ENCODE measurements around the gene OR5M3. TPM values are rescaled to one million over a fixed set of nuclear protein-coding genes. Genes with fewer than 3 reads are reported as not detected.

Gene OR5M3
- total RNA-seq (2014; rRNA removed; shearing (Covaris generic)) = not detected in 2 replicates

DNA sequence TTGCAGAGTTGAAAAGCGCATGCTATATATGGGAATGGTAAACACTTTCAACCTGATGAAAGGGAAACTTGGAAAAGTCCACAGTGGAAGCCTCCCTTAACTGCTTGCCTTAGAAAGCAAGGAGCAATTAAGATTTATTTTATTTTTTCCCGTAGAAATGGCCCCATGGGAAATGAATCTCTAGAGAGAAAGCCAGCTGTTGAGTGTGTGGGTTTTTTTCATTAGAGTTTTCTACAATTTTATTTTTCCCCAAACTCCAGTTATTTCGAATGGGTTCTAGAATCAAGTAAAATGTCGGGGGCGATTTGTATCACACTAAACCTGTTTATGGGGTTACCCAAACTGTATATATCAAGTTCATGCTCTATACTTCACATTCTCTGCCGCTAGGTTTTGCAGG is at the start of gene OR5M3:
Gene OR5M3 (minus strand): TSS at position 101 of the 400 bp plus-strand sequence. CDS start 2,855 bp downstream, outside the sequence.
- in situ Hi-C loops (cut with HindIII; ENCODE audit: low sequenced_read_pairs) = no loop called here
- DNase-seq (ENCODE audit: low spot score) = no peak

DNA sequence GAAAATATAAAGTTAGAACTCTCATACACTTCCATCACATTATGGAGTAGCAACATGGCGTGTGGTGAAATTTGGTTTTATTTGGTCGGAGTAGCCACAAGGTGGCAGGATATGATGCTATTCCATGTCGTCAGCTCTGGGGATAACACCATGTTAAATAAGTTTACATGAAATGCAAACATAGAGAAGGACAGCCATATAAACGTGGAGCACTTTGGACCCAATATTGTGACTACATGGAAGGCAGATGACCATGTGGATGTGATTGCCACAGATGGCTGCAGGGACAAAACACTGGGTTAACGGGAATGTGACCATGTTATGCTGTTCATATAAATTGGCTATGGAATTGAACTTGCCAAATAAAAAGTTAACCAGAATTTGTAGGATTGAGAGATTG is 48.9 kb upstream of the OR5M3 start:
- no peak for DNase-seq (ENCODE audit: low spot score)
- in situ Hi-C loops (cut with HindIII; ENCODE audit: low sequenced_read_pairs) = no loop called here

GRCh38 chr11:56513280-56513679 is 40.1 kb upstream of the OR5M3 start:
- no peak for DNase-seq (ENCODE audit: low spot score)
- in situ Hi-C loops (cut with HindIII; ENCODE audit: low sequenced_read_pairs) = no loop called here

DNA sequence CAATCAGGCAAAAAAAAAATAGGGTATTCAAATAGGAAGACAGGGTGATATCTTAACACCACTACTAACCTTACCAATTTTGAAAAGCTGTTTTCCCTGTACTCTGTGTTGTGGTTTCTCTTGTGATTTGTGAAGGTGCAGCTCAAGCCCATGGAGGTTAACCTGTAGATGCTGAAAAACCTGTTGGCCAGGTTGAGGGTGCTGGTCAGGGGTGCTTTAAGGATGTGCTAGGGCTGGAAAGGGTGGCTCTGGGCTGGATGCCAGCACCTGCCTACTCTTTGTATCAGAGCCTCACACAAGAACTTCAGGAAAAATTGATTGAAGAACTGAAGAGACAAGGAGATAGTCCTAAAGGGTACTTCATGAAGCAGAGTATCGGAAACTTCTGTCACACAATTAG is 36.3 kb upstream of the OR5M3 start:
- in situ Hi-C loops (cut with HindIII; ENCODE audit: low sequenced_read_pairs) = no loop called here
- no peak for DNase-seq (ENCODE audit: low spot score)

DNA sequence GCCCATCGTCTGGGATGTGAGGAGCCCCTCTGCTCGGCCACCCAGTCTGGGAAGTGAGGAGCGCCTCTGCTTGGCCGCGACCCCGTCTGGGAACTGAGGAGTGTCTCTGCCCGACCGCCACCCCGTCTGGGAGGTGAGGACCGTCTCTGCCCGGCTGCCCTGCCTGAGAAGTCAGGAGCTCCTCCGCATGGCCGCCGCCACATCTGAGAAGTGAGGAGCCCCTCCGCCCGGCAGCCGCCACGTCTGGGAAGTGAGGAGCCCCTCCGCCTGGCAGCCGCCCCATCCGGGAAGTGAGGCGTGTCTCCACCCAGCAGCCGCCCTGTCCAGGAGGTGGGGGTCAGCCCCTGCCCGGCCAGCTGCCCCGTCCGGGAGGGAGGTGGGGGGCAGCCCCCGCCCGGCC is 23.9 kb upstream of the OR5M3 start:
- in situ Hi-C loops (cut with HindIII; ENCODE audit: low sequenced_read_pairs) = no loop called here
- DNase-seq (ENCODE audit: low spot score) = no peak

DNA sequence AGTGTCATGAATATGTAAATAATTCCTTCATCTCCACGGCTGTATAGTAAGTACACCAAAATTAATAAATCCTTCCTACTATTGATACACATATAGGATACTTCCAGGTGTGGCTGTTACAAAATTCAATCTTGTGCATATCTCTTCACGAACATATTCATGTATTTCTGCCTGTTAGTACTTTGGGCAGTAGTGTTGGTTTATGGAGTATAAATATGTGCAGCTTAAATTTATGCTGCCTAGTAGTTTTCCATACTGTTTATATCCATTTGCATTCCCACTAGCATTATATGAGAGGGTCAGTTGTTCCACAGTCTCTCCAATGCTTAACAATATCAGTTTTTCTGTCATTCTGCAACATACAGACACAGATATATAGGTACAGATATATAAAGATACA is 22.0 kb upstream of the OR5M3 start:
- DNase-seq (ENCODE audit: low spot score) = no peak
- in situ Hi-C loops (cut with HindIII; ENCODE audit: low sequenced_read_pairs) = no loop called here

GRCh38 chr11:56491270-56491669 is 18.1 kb upstream of the OR5M3 start, which contains the start of gene OR5M8:
OR5M8 (minus strand) TSS chr11:56491370; CDS start chr11:56491370, 0 bp downstream.
- in situ Hi-C loops (cut with HindIII; ENCODE audit: low sequenced_read_pairs) = no loop called here
- no peak for DNase-seq (ENCODE audit: low spot score)

DNA sequence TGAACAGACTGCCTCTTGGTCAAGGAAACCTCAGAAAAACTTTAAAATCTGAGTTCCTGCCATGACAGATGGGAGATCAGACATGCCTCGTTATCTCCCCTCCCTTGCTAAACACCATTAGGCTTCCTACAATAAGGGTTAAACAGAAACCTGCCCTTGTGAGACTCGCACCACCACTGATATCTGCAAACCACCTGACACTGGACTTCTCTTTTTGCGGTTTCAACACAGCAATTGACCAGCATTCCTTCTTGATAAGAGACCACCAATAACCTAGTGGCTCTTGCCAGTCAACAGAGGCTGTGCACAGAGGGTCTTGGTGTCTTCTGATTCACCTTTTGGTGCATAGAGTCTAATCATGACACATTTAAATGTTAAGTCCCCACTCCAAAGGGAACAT is 13.6 kb upstream of the OR5M3 start:
- in situ Hi-C loops (cut with HindIII; ENCODE audit: low sequenced_read_pairs) = no loop called here
- DNase-seq (ENCODE audit: low spot score) = no peak

- no peak for DNase-seq (ENCODE audit: low spot score)
- in situ Hi-C loops (cut with HindIII; ENCODE audit: low sequenced_read_pairs) = no loop called here
Observed at GRCh38 chr11:56474729-56475235, 1.6 kb upstream of the OR5M3 start.

DNA sequence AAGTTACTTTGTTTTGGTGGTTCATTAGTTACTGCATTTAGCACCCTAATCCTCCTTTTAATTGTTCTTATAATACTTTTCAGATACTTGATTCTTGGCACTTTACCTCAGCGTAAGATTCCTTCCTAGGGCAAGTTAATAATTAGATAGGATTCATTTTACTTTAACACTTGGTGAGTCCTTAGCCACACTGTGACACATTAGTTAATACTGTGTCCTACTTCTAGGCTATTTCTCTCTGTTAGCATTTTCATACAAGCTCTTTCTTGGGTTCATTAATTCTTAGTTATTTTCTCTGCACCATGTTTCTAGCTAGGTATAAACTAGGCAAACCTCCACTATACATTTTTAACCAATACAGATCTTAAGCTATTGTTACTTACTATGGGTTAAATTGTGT is 16.1 kb downstream of the OR5M3 start:
- in situ Hi-C loops (cut with HindIII; ENCODE audit: low sequenced_read_pairs) = no loop called here
- DNase-seq (ENCODE audit: low spot score) = no peak

- no peak for DNase-seq (ENCODE audit: low spot score)
- in situ Hi-C loops (cut with HindIII; ENCODE audit: low sequenced_read_pairs) = no loop called here
Observed at GRCh38 chr11:56453521-56453920, 19.6 kb downstream of the OR5M3 start.

Other genes with a start within 250 kb of the OR5M3 start
- not detected in 2 replicates for gene OR5T2, start 239.1 kb downstream of the OR5M3 start, total RNA-seq (2014; rRNA removed; shearing (Covaris generic))
- gene OR5T3, start 221.1 kb downstream of the OR5M3 start, total RNA-seq (2014; rRNA removed; shearing (Covaris generic)) = not detected in 2 replicates
- gene OR5T1, start 199.2 kb downstream of the OR5M3 start, total RNA-seq (2014; rRNA removed; shearing (Covaris generic)) = not detected in 2 replicates
- not detected in 2 replicates for gene OR8H1, start 181.1 kb downstream of the OR5M3 start, total RNA-seq (2014; rRNA removed; shearing (Covaris generic))
- not detected in 2 replicates for gene OR8K3, start 158.2 kb downstream of the OR5M3 start, total RNA-seq (2014; rRNA removed; shearing (Covaris generic))
- gene OR8K1, start 127.3 kb downstream of the OR5M3 start, total RNA-seq (2014; rRNA removed; shearing (Covaris generic)) = not detected in 2 replicates
- gene OR8J1, start 119.1 kb downstream of the OR5M3 start, total RNA-seq (2014; rRNA removed; shearing (Covaris generic)) = not detected in 2 replicates
- gene OR8U1, start 97.7 kb downstream of the OR5M3 start, total RNA-seq (2014; rRNA removed; shearing (Covaris generic)) = not detected in 2 replicates
- not detected in 2 replicates for gene OR5AL1, start 60.7 kb downstream of the OR5M3 start, total RNA-seq (2014; rRNA removed; shearing (Covaris generic))
- gene OR5M8, start 18.0 kb upstream of the OR5M3 start, total RNA-seq (2014; rRNA removed; shearing (Covaris generic)) = not detected in 2 replicates
- not detected in 2 replicates for gene OR5M11, start 69.9 kb upstream of the OR5M3 start, total RNA-seq (2014; rRNA removed; shearing (Covaris generic))
- gene OR5M10, start 104.4 kb upstream of the OR5M3 start, total RNA-seq (2014; rRNA removed; shearing (Covaris generic)) = not detected in 2 replicates
- not detected in 2 replicates for gene OR5M1, start 141.5 kb upstream of the OR5M3 start, total RNA-seq (2014; rRNA removed; shearing (Covaris generic))
- gene OR5AP2, start 169.1 kb upstream of the OR5M3 start, total RNA-seq (2014; rRNA removed; shearing (Covaris generic)) = not detected in 2 replicates
- not detected in 2 replicates for gene OR5AR1, start 190.3 kb upstream of the OR5M3 start, total RNA-seq (2014; rRNA removed; shearing (Covaris generic))
- gene OR9G1, start 225.7 kb upstream of the OR5M3 start, total RNA-seq (2014; rRNA removed; shearing (Covaris generic)) = not detected in 2 replicates

Measured in G401 (cell line).